Rectal smooth muscle tissue (tissue), 1 donor: ENCODE data around the gene PCNT.

Source experiments
- H3K27ac ChIP-seq: one replicate; pipeline ENCODE4 v1.7.0; 2013; ENCODE audit warnings: low read depth, low read length, inconsistent platforms
- H3K27me3 ChIP-seq: one replicate; pipeline ENCODE4 v1.7.0; 2013; ENCODE audit warnings: low read length; ENCODE audit not compliant: control insufficient read depth, insufficient read depth
- H3K36me3 ChIP-seq: one replicate; pipeline ENCODE4 v1.7.0; 2013; ENCODE audit warnings: low read length; ENCODE audit not compliant: control insufficient read depth, insufficient read depth
- H3K4me1 ChIP-seq: one replicate; pipeline ENCODE4 v1.7.0; 2013; ENCODE audit warnings: low read length; ENCODE audit not compliant: control insufficient read depth, insufficient read depth
- H3K4me3 ChIP-seq: one replicate; pipeline ENCODE4 v1.7.0; 2013; ENCODE audit warnings: low read length
- H3K9ac ChIP-seq: one replicate; pipeline ENCODE4 v1.7.0; 2013; ENCODE audit warnings: low read length

PCNT gene

GRCh38 chr21:46491553-46491952, 167.6 kb downstream of the PCNT start:
- H3K9ac ChIP-seq, result no peak overlapping the region
- no peaks in the 10 kb centered on the region for H3K27me3 ChIP-seq
- H3K36me3 ChIP-seq, result peaks cover 12% of the 10 kb centered on the region
- H3K4me1 ChIP-seq, result no peaks in the 10 kb centered on the region
- H3K4me3 ChIP-seq, result no peak overlapping the region
- H3K27ac ChIP-seq, result no peak overlapping the region

GRCh38 chr21:46492851-46493250, 168.9 kb downstream of the PCNT start:
- Histone ChIP-seq H3K4me1 (no peaks in the 10 kb centered on the region), H3K9ac (no peak overlapping the region), H3K4me3 (no peak overlapping the region), H3K36me3 (peaks cover 12% of the 10 kb centered on the region), H3K27me3 (no peaks in the 10 kb centered on the region), H3K27ac (no peak overlapping the region)

- no peaks in the 10 kb centered on the region for H3K27me3 ChIP-seq
- H3K36me3 ChIP-seq, result peaks cover 12% of the 10 kb centered on the region
Measured at GRCh38 chr21:46493828-46494227, 169.9 kb downstream of the PCNT start.

More at GRCh38 chr21:46493828-46494227, 169.9 kb downstream of the PCNT start:
- H3K4me3 ChIP-seq, result no peak overlapping the region
- no peaks in the 10 kb centered on the region for H3K4me1 ChIP-seq
- no peak overlapping the region for H3K27ac ChIP-seq
- H3K9ac ChIP-seq, result no peak overlapping the region
